ENCODE measurements around the gene SYT8.

The SYT8 gene

DNA sequence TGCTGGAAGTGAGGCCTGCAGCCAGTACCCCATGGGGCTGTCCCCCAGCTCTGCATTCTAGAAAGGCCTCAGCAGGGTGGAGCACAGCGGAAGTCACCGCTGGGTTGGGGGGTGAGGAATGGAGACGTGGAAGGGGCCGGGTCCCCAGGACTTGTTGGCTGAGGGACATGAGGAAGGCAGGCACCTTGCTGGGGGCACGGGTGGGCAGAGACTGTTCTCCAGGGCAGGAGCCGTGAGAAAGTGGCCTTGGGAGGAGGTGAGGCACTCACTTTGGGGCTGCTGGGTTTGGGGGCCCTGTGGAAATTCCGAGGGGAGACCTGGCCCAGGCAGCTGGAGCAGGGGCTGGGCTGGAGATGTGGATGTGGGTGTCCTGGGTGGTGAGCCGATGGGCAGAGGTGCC lies 9.0 kb downstream of the SYT8 start:
- no peaks in the 10 kb centered on the region for H3K4me1 ChIP-seq (ENCODE audit: insufficient read depth, low read length)
- no peak overlapping the region for H3K27ac ChIP-seq (ENCODE audit: low read length)
- H2AFZ ChIP-seq (ENCODE audit: low read depth, low read length): no peak overlapping the region
- DNase-seq (no peak), ATAC-seq (ENCODE audit: insufficient read depth, low read depth) (no peak)
- no peak overlapping the region for H3K4me3 ChIP-seq (ENCODE audit: low read depth in 1 of 2, low read length in 2 of 2)
- no peak overlapping the region for H3K9ac ChIP-seq (ENCODE audit: low read depth, low read length)
- no peaks in the 10 kb centered on the region; the same call in 1 of the 2 replicates for H4K20me1 ChIP-seq (ENCODE audit: insufficient read depth, low read length)
- H3K27me3 ChIP-seq (ENCODE audit: insufficient read depth, low read length, poor library complexity): peaks cover 6% of the 10 kb centered on the region
- no peaks in the 10 kb centered on the region for H3K9me3 ChIP-seq (ENCODE audit: insufficient read depth, low read length, severe bottlenecking)
- TF ChIP-seq EZH2 (IDR thresholded peaks at IDR 0.05; ENCODE audit: borderline replicate concordance, low read depth, low read length, severe bottlenecking) (no peak), CTCF (IDR thresholded peaks at IDR 0.05; ENCODE audit: borderline replicate concordance, extremely low read depth, low read length, poor library complexity, severe bottlenecking) (no peak)
- H3K4me2 ChIP-seq (ENCODE audit: insufficient read depth, low read length): no peak overlapping the region
- H3K79me2 ChIP-seq (ENCODE audit: insufficient read depth, low read length): no peaks in the 10 kb centered on the region
- no peaks in the 10 kb centered on the region for H3K36me3 ChIP-seq (ENCODE audit: insufficient read depth, low read length)

DNA sequence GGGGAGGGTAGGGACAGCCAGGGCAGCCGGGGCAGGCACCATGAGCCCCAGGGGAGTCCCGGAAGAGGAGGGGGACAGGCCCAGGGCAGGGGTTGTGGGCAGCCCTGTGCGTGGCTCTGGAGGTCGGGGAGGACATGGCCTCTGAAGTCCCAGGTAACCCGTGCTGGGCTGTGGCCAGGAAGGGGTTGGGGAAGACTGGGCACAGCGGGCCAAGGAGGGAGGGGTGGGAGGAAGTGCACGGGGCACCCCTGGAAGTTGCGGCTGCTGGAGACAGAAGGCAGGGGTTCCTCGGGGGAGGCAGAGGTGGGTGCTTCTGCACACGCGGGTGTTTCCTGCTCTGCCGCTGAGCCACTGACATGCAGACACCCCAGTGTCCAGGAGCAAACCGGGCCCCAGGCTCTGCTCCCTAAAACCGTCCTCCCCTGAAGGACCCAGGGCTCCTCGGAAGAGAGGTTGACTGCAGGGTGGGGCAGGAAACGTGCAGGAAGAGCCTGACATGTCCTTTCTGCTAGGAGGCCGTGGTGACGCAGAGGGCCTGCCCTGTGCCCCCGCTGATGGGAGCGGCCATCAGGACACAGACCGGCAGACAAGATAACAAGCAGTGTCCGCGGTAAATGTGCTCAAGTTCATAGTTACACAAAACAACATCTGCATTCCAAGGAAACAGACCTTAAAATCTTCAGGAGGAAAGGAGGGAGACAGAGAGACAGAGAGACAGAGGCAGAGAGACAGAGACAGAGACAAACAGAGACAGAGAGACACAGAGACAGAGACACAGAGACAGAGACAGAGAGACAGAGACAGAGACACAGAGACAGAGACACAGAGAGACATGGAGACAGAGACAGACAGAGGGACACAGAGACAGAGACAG lies 9.7 kb downstream of the SYT8 start:
- no peak overlapping the region for H3K4me2 ChIP-seq (ENCODE audit: insufficient read depth, low read length)
- no peak for DNase-seq

GRCh38 chr11:1845095-1845429 lies 10.3 kb downstream of the SYT8 start:
- no peak for DNase-seq
- Histone ChIP-seq H3K4me2 (ENCODE audit: insufficient read depth, low read length) (no peak overlapping the region), H3K4me1 (ENCODE audit: insufficient read depth, low read length) (no peaks in the 10 kb centered on the region), H3K36me3 (ENCODE audit: insufficient read depth, low read length) (no peaks in the 10 kb centered on the region), H3K27me3 (ENCODE audit: insufficient read depth, low read length, poor library complexity) (peaks cover 6% of the 10 kb centered on the region), H3K27ac (ENCODE audit: low read length) (no peak overlapping the region), H4K20me1 (ENCODE audit: insufficient read depth, low read length) (no peaks in the 10 kb centered on the region; the same call in 1 of the 2 replicates), H3K9me3 (ENCODE audit: insufficient read depth, low read length, severe bottlenecking) (no peaks in the 10 kb centered on the region), H3K9ac (ENCODE audit: low read depth, low read length) (no peak overlapping the region), H2AFZ (ENCODE audit: low read depth, low read length) (no peak overlapping the region), H3K4me3 (ENCODE audit: low read depth in 1 of 2, low read length in 2 of 2) (no peak overlapping the region), H3K79me2 (ENCODE audit: insufficient read depth, low read length) (no peaks in the 10 kb centered on the region)
- no peak for ATAC-seq (ENCODE audit: insufficient read depth, low read depth)
- no peak for TF ChIP-seq CTCF (IDR thresholded peaks at IDR 0.05; ENCODE audit: borderline replicate concordance, extremely low read depth, low read length, poor library complexity, severe bottlenecking)
- no peak for TF ChIP-seq EZH2 (IDR thresholded peaks at IDR 0.05; ENCODE audit: borderline replicate concordance, low read depth, low read length, severe bottlenecking)

More for the DNA sequence above, 9.7 kb downstream of the SYT8 start:
- no peak overlapping the region for H3K9ac ChIP-seq (ENCODE audit: low read depth, low read length)
- no peaks in the 10 kb centered on the region for H3K79me2 ChIP-seq (ENCODE audit: insufficient read depth, low read length)
- no peak overlapping the region for H3K27ac ChIP-seq (ENCODE audit: low read length)
- TF ChIP-seq CTCF (IDR thresholded peaks at IDR 0.05; ENCODE audit: borderline replicate concordance, extremely low read depth, low read length, poor library complexity, severe bottlenecking): no peak
- no peak for TF ChIP-seq EZH2 (IDR thresholded peaks at IDR 0.05; ENCODE audit: borderline replicate concordance, low read depth, low read length, severe bottlenecking)
- ATAC-seq (ENCODE audit: insufficient read depth, low read depth): no peak
- no peak overlapping the region for H3K4me3 ChIP-seq (ENCODE audit: low read depth in 1 of 2, low read length in 2 of 2)
- no peak overlapping the region for H2AFZ ChIP-seq (ENCODE audit: low read depth, low read length)
- H4K20me1 ChIP-seq (ENCODE audit: insufficient read depth, low read length): no peaks in the 10 kb centered on the region; the same call in 1 of the 2 replicates
- no peaks in the 10 kb centered on the region for H3K4me1 ChIP-seq (ENCODE audit: insufficient read depth, low read length)
- peaks cover 6% of the 10 kb centered on the region for H3K27me3 ChIP-seq (ENCODE audit: insufficient read depth, low read length, poor library complexity)
- no peaks in the 10 kb centered on the region for H3K9me3 ChIP-seq (ENCODE audit: insufficient read depth, low read length, severe bottlenecking)
- no peaks in the 10 kb centered on the region for H3K36me3 ChIP-seq (ENCODE audit: insufficient read depth, low read length)
